A673 (cell line): ENCODE data around the gene TMEM255B.

Experiments
- EZH2 ChIP-seq: fragments of 200-600 bp; sonication (generic); IDR thresholded peaks from 2 replicates; pipeline ENCODE4 v1.6.1; 2017; ENCODE audit warnings: borderline replicate concordance, low read depth, mild to moderate bottlenecking, mixed read lengths, antibody characterized with exemption, low read length; ENCODE audit not compliant: poor library complexity, severe bottlenecking
- TF ChIP-seq, protein P1 (sequence below): fragments of 300-800, 200-600 bp; sonication (generic); conservative IDR thresholded peaks from 2 replicates; pipeline ENCODE4 v1.5.1; 2017; ENCODE audit warnings: low read depth, mild to moderate bottlenecking, antibody characterized with exemption, low read length, moderate library complexity, mixed read lengths

DNA sequence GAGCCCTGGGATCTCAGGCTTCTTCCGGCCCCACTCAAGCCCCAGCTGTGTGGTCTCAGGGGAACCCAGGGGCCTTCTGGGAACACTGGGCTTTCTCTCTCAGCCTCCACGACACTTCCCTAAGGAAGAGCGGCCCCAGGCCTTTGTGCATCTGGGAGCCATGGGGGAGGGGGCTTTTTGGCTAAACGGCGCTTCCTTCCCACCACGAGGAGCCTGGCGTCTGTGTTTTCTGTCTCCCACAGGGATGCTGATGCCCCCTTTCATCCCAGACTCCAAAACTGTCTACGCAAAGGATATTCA is 24.2 kb upstream of the TMEM255B start:
- TF ChIP-seq, protein P1, sequence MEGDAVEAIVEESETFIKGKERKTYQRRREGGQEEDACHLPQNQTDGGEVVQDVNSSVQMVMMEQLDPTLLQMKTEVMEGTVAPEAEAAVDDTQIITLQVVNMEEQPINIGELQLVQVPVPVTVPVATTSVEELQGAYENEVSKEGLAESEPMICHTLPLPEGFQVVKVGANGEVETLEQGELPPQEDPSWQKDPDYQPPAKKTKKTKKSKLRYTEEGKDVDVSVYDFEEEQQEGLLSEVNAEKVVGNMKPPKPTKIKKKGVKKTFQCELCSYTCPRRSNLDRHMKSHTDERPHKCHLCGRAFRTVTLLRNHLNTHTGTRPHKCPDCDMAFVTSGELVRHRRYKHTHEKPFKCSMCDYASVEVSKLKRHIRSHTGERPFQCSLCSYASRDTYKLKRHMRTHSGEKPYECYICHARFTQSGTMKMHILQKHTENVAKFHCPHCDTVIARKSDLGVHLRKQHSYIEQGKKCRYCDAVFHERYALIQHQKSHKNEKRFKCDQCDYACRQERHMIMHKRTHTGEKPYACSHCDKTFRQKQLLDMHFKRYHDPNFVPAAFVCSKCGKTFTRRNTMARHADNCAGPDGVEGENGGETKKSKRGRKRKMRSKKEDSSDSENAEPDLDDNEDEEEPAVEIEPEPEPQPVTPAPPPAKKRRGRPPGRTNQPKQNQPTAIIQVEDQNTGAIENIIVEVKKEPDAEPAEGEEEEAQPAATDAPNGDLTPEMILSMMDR: no peak
- no peak for TF ChIP-seq EZH2
